GM23338 (cell line): Measurements from ENCODE around the gene SOX12. TPM values are rescaled to one million over a fixed set of nuclear protein-coding genes. Genes with fewer than 3 reads are reported as not detected.
A peak's percentile ranks its signal among the peaks of the same experiment; 100 is the strongest.

Experiments
- ATAC-seq: fragments of 200-7000 bp; cut with Tn5 transposase; 3 replicates; pipeline ENCODE4 v1.9.1; 2020
- DNase-seq: peaks from one replicate; pipeline ENCODE4 v3.0.0-alpha.2; 2015; ENCODE audit warnings: low spot score
- H2AFZ ChIP-seq: fragments of 200-600 bp; sonication (generic); 2 replicates; pipeline ENCODE4 v1.8.0; 2016; ENCODE audit warnings: antibody characterized with exemption, mild to moderate bottlenecking, moderate library complexity
- H3F3A ChIP-seq: fragments of 200-600 bp; sonication (generic); replicated peaks from 2 replicates; pipeline ENCODE4 v1.8.0; 2017; ENCODE audit warnings: antibody characterized with exemption, mixed run types, low read depth
- H3K27ac ChIP-seq: fragments of 200-600 bp; sonication (generic); 2 replicates; pipeline ENCODE4 v1.6.1; 2016; ENCODE audit warnings: low read depth
- H3K27me3 ChIP-seq: fragments of 200-600 bp; sonication (generic); 2 replicates; pipeline ENCODE4 v1.8.0; 2016; ENCODE audit warnings: mild to moderate bottlenecking, mixed run types, moderate library complexity; ENCODE audit not compliant: insufficient read depth
- H3K36me3 ChIP-seq: fragments of 200-600 bp; sonication (generic); 2 replicates; pipeline ENCODE4 v1.8.0; 2016; ENCODE audit warnings: mild to moderate bottlenecking; ENCODE audit not compliant: insufficient read depth
- H3K4me1 ChIP-seq: fragments of 200-600 bp; sonication (generic); 2 replicates; pipeline ENCODE4 v1.8.0; 2016; ENCODE audit warnings: mild to moderate bottlenecking, moderate library complexity; ENCODE audit not compliant: insufficient read depth
- H3K4me2 ChIP-seq: fragments of 200-600 bp; sonication (generic); 2 replicates; pipeline ENCODE4 v1.7.1; 2017; ENCODE audit warnings: mixed run types
- H3K4me3 ChIP-seq: fragments of 200-600 bp; sonication (generic); 2 replicates; pipeline ENCODE4 v1.6.1; 2016; ENCODE audit warnings: mixed run types
- H3K79me2 ChIP-seq: fragments of 200-600 bp; sonication (generic); replicated peaks from 2 replicates; pipeline ENCODE4 v1.8.0; 2017; ENCODE audit warnings: mild to moderate bottlenecking; ENCODE audit not compliant: insufficient read depth
- H3K9me2 ChIP-seq: fragments of 200-600 bp; sonication (generic); 2 replicates; pipeline ENCODE4 v1.8.0; 2017; ENCODE audit not compliant: insufficient read depth
- H4K20me1 ChIP-seq: fragments of 200-600 bp; sonication (generic); replicated peaks from 2 replicates; pipeline ENCODE4 v1.8.0; 2017; ENCODE audit warnings: mild to moderate bottlenecking; ENCODE audit not compliant: insufficient read depth
- H3K27ac Mint-ChIP-seq: 2 replicates; pipeline ENCODE4 v1.8.0; 2020; ENCODE audit warnings: inconsistent platforms, mild to moderate bottlenecking, moderate library complexity, mixed read lengths
- H3K27me3 Mint-ChIP-seq: 3 replicates; pipeline ENCODE4 v1.8.0; 2022; ENCODE audit warnings: low read depth, mild to moderate bottlenecking, moderate library complexity, mixed read lengths, inconsistent platforms; ENCODE audit not compliant: insufficient read depth, poor library complexity
- H3K36me3 Mint-ChIP-seq: 3 replicates; pipeline ENCODE4 v1.8.0; 2021; ENCODE audit warnings: low read depth, mild to moderate bottlenecking, inconsistent platforms, moderate library complexity, mixed read lengths
- H3K4me1 Mint-ChIP-seq: 3 replicates; pipeline ENCODE4 v1.8.0; 2020; ENCODE audit warnings: mild to moderate bottlenecking, inconsistent platforms, mixed read lengths
- H3K4me3 Mint-ChIP-seq: 3 replicates; pipeline ENCODE4 v1.8.0; 2021; ENCODE audit warnings: moderate library complexity, mild to moderate bottlenecking, inconsistent platforms, mixed read lengths
- H3K9me3 Mint-ChIP-seq: 3 replicates; pipeline ENCODE4 v1.8.0; 2020; ENCODE audit warnings: moderate library complexity, mild to moderate bottlenecking, inconsistent platforms, mixed read lengths
- CREB1 ChIP-seq: fragments of 250-450 bp; sonication (Bioruptor Pico); IDR thresholded peaks from 2 replicates; pipeline ENCODE4 v1.5.0; 2020; ENCODE audit warnings: low read depth, mild to moderate bottlenecking, moderate library complexity
- EZH2 ChIP-seq: fragments of 200-600 bp; sonication (generic); IDR thresholded peaks from one replicate; pipeline ENCODE4 v1.8.0; 2017; ENCODE audit warnings: antibody characterized with exemption, mild to moderate bottlenecking, low read depth; ENCODE audit not compliant: unreplicated experiment
- NANOG ChIP-seq: IDR thresholded peaks from 2 replicates; pipeline ENCODE4 v1.6.1; 2016; ENCODE audit warnings: antibody characterized with exemption, borderline replicate concordance
- POLR2AphosphoS5 ChIP-seq: IDR thresholded peaks from 2 replicates; pipeline ENCODE4 v1.6.1; 2016; ENCODE audit warnings: antibody characterized with exemption, low read depth
- ZNF114 ChIP-seq: fragments of 250-450 bp; sonication (Bioruptor Pico); IDR thresholded peaks from 2 replicates; pipeline ENCODE4 v1.5.0; 2020; ENCODE audit warnings: mild to moderate bottlenecking, moderate library complexity
- ZNF331 ChIP-seq: fragments of 250-450 bp; sonication (Bioruptor Pico); IDR thresholded peaks from 2 replicates; pipeline ENCODE4 v1.5.0; 2020; ENCODE audit warnings: low read depth, mild to moderate bottlenecking, moderate library complexity
- polyA plus RNA-seq: library from polyadenylated mRNA; unstranded; fragments of >200 nt; fragmentation: Nextera tagmentation; extraction: Ambion mirVana; gene quantifications from 2 replicates; pipeline ENCODE4 v1.2.1, GENCODE V29; 2016
- total RNA-seq: library from RNA; depleted of rRNA; stranded (reverse); fragments of >200 nt; shearing (Covaris generic); gene quantifications from 2 replicates; pipeline ENCODE4 v1.2.3, GENCODE V29; 2014
- TF ChIP-seq, protein P1 (sequence below): IDR thresholded peaks from 2 replicates; pipeline ENCODE4 v1.6.1; 2016; ENCODE audit warnings: antibody characterized with exemption
- TF ChIP-seq, protein P2 (sequence below), 2 experiments: fragments of 200-600 bp in 1 of 2; sonication (generic) in 1 of 2; conservative IDR thresholded peaks; 2 replicates each; pipeline versions ENCODE4 v1.5.1 to v1.6.1; 2016 to 2017; ENCODE audit warnings: antibody characterized with exemption in 2 of 2, low read depth in 2 of 2, mild to moderate bottlenecking in 2 of 2, moderate library complexity in 1 of 2

The SOX12 gene
- total and polyA plus RNA-seq, 2 experiments from 2014 or later: 14.1 to 32.0 TPM

DNA sequence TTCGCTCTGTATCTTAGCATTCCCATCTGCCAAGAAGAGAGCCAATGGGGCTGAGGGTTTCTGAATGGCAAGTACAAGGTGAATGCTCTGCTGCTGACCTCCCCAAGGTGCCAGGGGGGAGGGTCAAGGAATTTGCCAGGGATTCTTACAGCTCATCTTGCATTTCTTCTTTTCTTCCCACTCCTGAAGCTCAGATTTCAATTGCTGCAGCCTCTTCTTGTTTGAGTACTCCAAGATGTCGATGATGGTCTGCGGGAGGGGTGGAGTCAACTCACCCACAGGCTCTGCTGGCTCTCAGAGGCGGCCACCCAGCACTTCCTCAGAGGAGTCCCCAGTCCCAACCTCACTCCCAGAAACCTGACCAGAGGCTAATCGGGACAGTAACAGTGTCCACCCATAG, 47.2 kb upstream of the SOX12 start:
- DNase-seq: no peak
- TF ChIP-seq, protein P1, sequence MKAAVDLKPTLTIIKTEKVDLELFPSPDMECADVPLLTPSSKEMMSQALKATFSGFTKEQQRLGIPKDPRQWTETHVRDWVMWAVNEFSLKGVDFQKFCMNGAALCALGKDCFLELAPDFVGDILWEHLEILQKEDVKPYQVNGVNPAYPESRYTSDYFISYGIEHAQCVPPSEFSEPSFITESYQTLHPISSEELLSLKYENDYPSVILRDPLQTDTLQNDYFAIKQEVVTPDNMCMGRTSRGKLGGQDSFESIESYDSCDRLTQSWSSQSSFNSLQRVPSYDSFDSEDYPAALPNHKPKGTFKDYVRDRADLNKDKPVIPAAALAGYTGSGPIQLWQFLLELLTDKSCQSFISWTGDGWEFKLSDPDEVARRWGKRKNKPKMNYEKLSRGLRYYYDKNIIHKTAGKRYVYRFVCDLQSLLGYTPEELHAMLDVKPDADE: no peak
- H3K27me3 Mint-ChIP-seq: peaks cover 13% of the 10 kb centered on the region
- Histone ChIP-seq H3K9me2 (no peaks in the 10 kb centered on the region), H3K4me2 (peak overlapping the region; percentile 77), H3K27ac (peak overlapping the region; percentile 80), H3K27me3 (no peaks in the 10 kb centered on the region), H3K79me2 (no peaks in the 10 kb centered on the region), H2AFZ (peak overlapping the region; percentile 19; the same call in 1 of the 2 replicates), H3F3A (peaks cover 22% of the 10 kb centered on the region), H4K20me1 (peaks cover 9% of the 10 kb centered on the region), H3K4me3 (peak overlapping the region; percentile 49), H3K4me1 (peaks cover 6% of the 10 kb centered on the region; the same call in 1 of the 2 replicates), H3K36me3 (0 out of 2 replicates have a peak, but pooled peaks cover 4% of the 10 kb centered on the region)
- peak; percentile 49 for ATAC-seq
- H3K27ac Mint-ChIP-seq: peak overlapping the region; percentile 83
- H3K4me1 Mint-ChIP-seq: peaks cover 8% of the 10 kb centered on the region
- peaks cover 59% of the 10 kb centered on the region for H3K36me3 Mint-ChIP-seq
- peak overlapping the region; percentile 70 for H3K4me3 Mint-ChIP-seq
- 0 out of 3 replicates have a peak, but pooled peaks cover 7% of the 10 kb centered on the region for H3K9me3 Mint-ChIP-seq

DNA sequence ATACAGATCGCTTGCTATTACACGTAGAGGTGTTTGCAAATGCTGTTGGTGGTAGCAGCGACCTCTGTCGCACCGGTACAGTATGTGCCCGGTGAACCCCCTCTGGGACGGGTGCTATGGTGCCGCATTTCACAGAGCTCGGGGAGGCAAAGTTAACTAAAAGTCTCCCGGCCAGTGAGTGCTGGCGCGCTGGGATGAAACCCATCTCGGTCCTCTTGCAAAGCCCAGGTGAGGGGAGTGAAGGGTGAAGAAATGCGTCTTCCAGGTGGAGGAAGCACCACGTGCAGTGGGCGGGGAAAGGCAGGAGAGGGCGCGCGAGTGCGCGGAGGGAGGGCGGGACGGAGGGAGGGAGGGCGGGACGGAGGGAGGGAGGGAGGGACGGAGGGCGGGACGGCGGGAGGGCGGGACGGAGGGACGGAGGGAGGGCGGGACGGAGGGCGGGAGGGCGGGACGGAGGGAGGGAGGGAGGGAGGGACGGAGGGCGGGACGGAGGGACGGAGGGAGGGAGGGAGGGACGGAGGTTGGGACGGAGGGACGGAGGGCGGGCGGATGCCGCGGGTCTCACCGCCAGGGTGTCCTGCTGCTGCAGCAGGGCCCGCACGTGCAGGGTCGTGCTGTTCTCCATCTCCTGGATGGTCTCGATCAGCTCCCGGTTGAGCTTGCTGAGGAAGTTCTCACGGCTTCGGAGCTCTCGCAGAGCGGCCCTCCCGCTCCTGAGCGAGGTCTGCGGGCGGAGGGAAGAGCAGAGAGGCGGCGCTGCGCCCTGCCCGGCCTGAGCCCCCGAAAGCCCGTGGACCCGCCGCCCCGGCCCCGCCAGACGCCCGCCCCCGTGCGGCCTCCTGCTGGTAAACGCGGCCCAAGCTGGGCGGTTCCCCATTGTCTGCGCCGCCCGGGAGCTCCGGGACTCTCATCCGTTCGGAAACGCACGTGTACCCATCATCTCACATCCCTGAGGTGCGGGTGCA, 46.5 kb upstream of the SOX12 start:
- TF ChIP-seq, protein P2, sequence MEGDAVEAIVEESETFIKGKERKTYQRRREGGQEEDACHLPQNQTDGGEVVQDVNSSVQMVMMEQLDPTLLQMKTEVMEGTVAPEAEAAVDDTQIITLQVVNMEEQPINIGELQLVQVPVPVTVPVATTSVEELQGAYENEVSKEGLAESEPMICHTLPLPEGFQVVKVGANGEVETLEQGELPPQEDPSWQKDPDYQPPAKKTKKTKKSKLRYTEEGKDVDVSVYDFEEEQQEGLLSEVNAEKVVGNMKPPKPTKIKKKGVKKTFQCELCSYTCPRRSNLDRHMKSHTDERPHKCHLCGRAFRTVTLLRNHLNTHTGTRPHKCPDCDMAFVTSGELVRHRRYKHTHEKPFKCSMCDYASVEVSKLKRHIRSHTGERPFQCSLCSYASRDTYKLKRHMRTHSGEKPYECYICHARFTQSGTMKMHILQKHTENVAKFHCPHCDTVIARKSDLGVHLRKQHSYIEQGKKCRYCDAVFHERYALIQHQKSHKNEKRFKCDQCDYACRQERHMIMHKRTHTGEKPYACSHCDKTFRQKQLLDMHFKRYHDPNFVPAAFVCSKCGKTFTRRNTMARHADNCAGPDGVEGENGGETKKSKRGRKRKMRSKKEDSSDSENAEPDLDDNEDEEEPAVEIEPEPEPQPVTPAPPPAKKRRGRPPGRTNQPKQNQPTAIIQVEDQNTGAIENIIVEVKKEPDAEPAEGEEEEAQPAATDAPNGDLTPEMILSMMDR (conservative IDR thresholded peaks at IDR 0.05; ENCODE audit: low read depth in 2 of 2): peak; percentile 47 to 71
- TF ChIP-seq EZH2 (no peak), POLR2AphosphoS5 (peak; percentile 45)
- Mint-ChIP-seq H3K27ac (peak overlapping the region; percentile 83), H3K36me3 (peaks cover 63% of the 10 kb centered on the region), H3K9me3 (0 out of 3 replicates have a peak, but pooled peaks cover 7% of the 10 kb centered on the region), H3K4me3 (peak overlapping the region; percentile 70), H3K4me1 (peaks cover 8% of the 10 kb centered on the region), H3K27me3 (peaks cover 12% of the 10 kb centered on the region)
- ATAC-seq (peak; percentile 70), DNase-seq (peak; percentile 90)
- H3K79me2 ChIP-seq: no peaks in the 10 kb centered on the region
- no peaks in the 10 kb centered on the region for H3K27me3 ChIP-seq
- peak overlapping the region; percentile 77 for H3K4me2 ChIP-seq
- H3K27ac ChIP-seq: peak overlapping the region; percentile 92
- 0 out of 2 replicates have a peak, but pooled peaks cover 4% of the 10 kb centered on the region for H3K36me3 ChIP-seq
- H3K9me2 ChIP-seq: no peaks in the 10 kb centered on the region
- peaks cover 6% of the 10 kb centered on the region; the same call in 1 of the 2 replicates for H3K4me1 ChIP-seq
- H2AFZ ChIP-seq: peak overlapping the region; percentile 63
- H4K20me1 ChIP-seq: peaks cover 11% of the 10 kb centered on the region
- H3F3A ChIP-seq: peaks cover 22% of the 10 kb centered on the region
- peak overlapping the region; percentile 50 for H3K4me3 ChIP-seq

DNA sequence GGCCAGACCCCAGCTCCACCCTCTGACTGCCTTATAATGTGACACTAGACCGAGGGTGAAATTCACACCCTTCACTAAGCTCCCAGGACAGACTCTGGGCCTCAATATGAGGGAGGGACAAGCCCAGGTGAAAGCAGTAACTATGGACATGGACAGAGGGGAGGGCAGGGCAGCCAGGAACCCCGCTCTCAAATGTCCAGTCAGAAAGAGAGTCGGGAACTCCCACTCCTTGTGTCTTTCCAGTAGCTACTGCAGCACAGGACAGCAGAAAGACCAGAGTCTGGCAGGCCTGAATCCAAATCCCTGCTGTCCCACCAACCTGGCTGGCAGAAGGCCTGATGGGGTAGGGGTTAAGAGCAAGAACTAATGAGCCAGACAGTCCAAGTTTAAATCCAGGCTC, 41.2 kb upstream of the SOX12 start:
- Mint-ChIP-seq H3K4me3 (no peak overlapping the region), H3K27ac (no peak overlapping the region), H3K36me3 (peaks cover 33% of the 10 kb centered on the region), H3K4me1 (0 out of 3 replicates have a peak, but pooled peaks cover 4% of the 10 kb centered on the region), H3K9me3 (0 out of 3 replicates have a peak, but pooled peaks cover 2% of the 10 kb centered on the region), H3K27me3 (peaks cover 5% of the 10 kb centered on the region)
- DNase-seq (no peak), ATAC-seq (no peak)
- H3K4me2 ChIP-seq: no peak overlapping the region
- no peak overlapping the region for H3K27ac ChIP-seq
- peaks cover 10% of the 10 kb centered on the region; the same call in 1 of the 2 replicates for H3F3A ChIP-seq
- no peaks in the 10 kb centered on the region for H3K36me3 ChIP-seq
- H2AFZ ChIP-seq: no peak overlapping the region
- no peaks in the 10 kb centered on the region for H3K27me3 ChIP-seq
- no peak overlapping the region for H3K4me3 ChIP-seq
- H3K79me2 ChIP-seq: peaks cover 7% of the 10 kb centered on the region
- H3K4me1 ChIP-seq: no peaks in the 10 kb centered on the region
- peaks cover 6% of the 10 kb centered on the region; the same call in 1 of the 2 replicates for H4K20me1 ChIP-seq
- H3K9me2 ChIP-seq: no peaks in the 10 kb centered on the region
- no peak for TF ChIP-seq ZNF114 (CRISPR knock-in tag)
- TF ChIP-seq NANOG: no peak
- TF ChIP-seq CREB1 (CRISPR knock-in tag): no peak
- no peak for TF ChIP-seq ZNF331 (CRISPR knock-in tag)
